OCI-LY1 (cell line): ENCODE data around the gene ERCC1.

Experiments
- EZH2 ChIP-seq: fragments of 200-600 bp; sonication (generic), shearing (Covaris generic); IDR thresholded peaks from 2 replicates; pipeline ENCODE4 v1.8.0; 2017; ENCODE audit warnings: borderline replicate concordance, mixed run types, mild to moderate bottlenecking, antibody characterized with exemption, low read length, moderate library complexity, mixed read lengths
- TF ChIP-seq, protein P1 (sequence below): fragments of 200-600 bp; sonication (generic), shearing (Covaris generic); IDR thresholded peaks from 2 replicates; pipeline ENCODE4 v1.5.1; 2017; ENCODE audit warnings: mild to moderate bottlenecking, antibody characterized with exemption, low read length, moderate library complexity, mixed read lengths

- TF ChIP-seq, protein P1, sequence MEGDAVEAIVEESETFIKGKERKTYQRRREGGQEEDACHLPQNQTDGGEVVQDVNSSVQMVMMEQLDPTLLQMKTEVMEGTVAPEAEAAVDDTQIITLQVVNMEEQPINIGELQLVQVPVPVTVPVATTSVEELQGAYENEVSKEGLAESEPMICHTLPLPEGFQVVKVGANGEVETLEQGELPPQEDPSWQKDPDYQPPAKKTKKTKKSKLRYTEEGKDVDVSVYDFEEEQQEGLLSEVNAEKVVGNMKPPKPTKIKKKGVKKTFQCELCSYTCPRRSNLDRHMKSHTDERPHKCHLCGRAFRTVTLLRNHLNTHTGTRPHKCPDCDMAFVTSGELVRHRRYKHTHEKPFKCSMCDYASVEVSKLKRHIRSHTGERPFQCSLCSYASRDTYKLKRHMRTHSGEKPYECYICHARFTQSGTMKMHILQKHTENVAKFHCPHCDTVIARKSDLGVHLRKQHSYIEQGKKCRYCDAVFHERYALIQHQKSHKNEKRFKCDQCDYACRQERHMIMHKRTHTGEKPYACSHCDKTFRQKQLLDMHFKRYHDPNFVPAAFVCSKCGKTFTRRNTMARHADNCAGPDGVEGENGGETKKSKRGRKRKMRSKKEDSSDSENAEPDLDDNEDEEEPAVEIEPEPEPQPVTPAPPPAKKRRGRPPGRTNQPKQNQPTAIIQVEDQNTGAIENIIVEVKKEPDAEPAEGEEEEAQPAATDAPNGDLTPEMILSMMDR: no peak
- TF ChIP-seq EZH2: no peak
Observed at GRCh38 chr19:45437328-45437727, 13.6 kb upstream of the ERCC1 start.
